ENCODE data around the gene IFNA6. TPM values are rescaled to one million over a fixed set of nuclear protein-coding genes. Genes with fewer than 3 reads are reported as not detected.

The IFNA6 gene
- total and polyA plus RNA-seq, 10 of the 15 experiments (the other 5 are each of a cell fraction or from before 2014, with no cell fraction given), result 0.04 TPM; not detected in 9

DNA sequence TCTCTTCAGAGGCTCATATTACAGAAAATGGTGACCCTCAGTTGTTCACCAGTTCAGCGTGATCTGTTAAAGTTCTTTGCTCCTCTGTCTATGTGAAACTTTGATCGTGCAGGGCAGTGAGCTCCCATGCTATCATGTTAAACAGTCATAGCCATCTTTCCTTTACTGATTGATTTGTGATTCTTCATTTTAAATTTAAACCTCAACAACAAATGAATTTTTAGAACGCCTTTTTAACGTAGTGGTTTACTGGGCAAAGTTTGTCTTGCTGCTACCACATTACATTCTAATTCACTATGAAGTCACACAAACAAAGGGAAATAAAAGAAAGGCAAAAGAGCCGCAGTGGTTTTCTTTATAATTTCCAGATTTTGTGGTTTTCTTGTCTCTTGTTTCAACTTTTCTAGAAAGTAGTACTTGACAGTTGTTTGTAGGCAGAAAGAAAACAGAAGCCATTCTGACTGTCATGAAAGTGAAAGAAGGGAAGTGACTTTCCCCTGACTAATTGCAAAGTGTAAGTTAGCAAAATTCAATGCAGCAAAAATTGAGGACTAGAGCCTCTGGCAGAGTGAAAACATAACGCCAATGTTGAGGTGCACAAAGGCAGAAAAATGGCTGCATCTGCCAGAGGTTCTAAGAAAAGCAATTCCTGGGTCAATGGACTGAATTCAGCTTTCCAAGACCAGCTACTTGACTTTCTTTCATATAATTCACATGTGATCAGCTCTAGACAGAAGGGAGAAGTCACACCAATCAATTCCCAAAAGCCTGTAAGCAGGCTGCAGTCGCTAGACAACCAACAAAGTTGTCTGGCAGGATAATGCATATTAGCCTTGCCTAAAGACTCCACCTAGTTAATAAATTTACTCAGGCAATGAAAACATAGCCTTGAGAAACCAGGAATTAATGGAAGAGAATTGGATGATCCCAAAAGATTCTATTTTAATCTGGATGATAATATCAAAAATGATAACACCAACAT, 7.1 kb upstream of the IFNA6 start (continued):
- peak; percentile 43; the same call in 1 of the 2 replicates for TF ChIP-seq HSF1 (IDR thresholded peaks at IDR 0.05; ENCODE audit: low read depth, low read length)
- TF ChIP-seq MEF2A (IDR thresholded peaks at IDR 0.05; ENCODE audit: insufficient read depth, low read depth, low read length), result no peak
- TF ChIP-seq PAX5 (IDR thresholded peaks at IDR 0.05; ENCODE audit: borderline replicate concordance, low read depth, low read length), result peak; percentile 27; the same call in 1 of the 2 replicates
- no peak for TF ChIP-seq CHD2 (IDR thresholded peaks at IDR 0.05; ENCODE audit: borderline replicate concordance, low read depth, low read length)
- no peak for TF ChIP-seq SUPT20H (IDR thresholded peaks at IDR 0.05; ENCODE audit: borderline replicate concordance, control insufficient read depth, low read depth, low read length)
- TF ChIP-seq ATF2 (IDR thresholded peaks at IDR 0.05; ENCODE audit: low read length), result peak; percentile 80
- TF ChIP-seq ZNF24 (IDR thresholded peaks at IDR 0.05), result peak; percentile 22; the same call in 1 of the 2 replicates
- TF ChIP-seq PML (IDR thresholded peaks at IDR 0.05; ENCODE audit: low read length), result 0 out of 2 replicates have a peak, but pooled peaks have one; percentile 58
- 0 out of 2 replicates have a peak, but pooled peaks have one; percentile 24 for TF ChIP-seq EED (IDR thresholded peaks at IDR 0.05; ENCODE audit: low read depth)
- TF ChIP-seq SPI1 (IDR thresholded peaks at IDR 0.05; ENCODE audit: borderline replicate concordance, insufficient read depth, low read depth, low read length), result peak; percentile 97
- TF ChIP-seq POLR2AphosphoS2 (IDR thresholded peaks at IDR 0.05; ENCODE audit: low read depth, low read length), result no peak
- no peak for TF ChIP-seq RCOR1 (conservative IDR thresholded peaks at IDR 0.05; ENCODE audit: low read depth, low read length)
- TF ChIP-seq JUNB (IDR thresholded peaks at IDR 0.05), result peak; percentile 73
- no peak for TF ChIP-seq ZNF207 (IDR thresholded peaks at IDR 0.05; ENCODE audit: borderline replicate concordance)
- TF ChIP-seq PAX8 (IDR thresholded peaks at IDR 0.05), result 0 out of 2 replicates have a peak, but pooled peaks have one; percentile 51
- TF ChIP-seq MAX (IDR thresholded peaks at IDR 0.05; ENCODE audit: low read depth, low read length), result no peak
- TF ChIP-seq NBN (IDR thresholded peaks at IDR 0.05), result peak; percentile 74; the same call in 1 of the 2 replicates
- 0 out of 2 replicates have a peak, but pooled peaks have one; percentile 54 for TF ChIP-seq CBX5 (IDR thresholded peaks at IDR 0.05; ENCODE audit: low read depth)
- no peak for TF ChIP-seq NRF1 (conservative IDR thresholded peaks at IDR 0.05; ENCODE audit: low read depth, low read length)
- TF ChIP-seq CREB1 (IDR thresholded peaks at IDR 0.05; ENCODE audit: low read depth), result peak; percentile 45; the same call in 1 of the 2 replicates
- TF ChIP-seq, protein P1, sequence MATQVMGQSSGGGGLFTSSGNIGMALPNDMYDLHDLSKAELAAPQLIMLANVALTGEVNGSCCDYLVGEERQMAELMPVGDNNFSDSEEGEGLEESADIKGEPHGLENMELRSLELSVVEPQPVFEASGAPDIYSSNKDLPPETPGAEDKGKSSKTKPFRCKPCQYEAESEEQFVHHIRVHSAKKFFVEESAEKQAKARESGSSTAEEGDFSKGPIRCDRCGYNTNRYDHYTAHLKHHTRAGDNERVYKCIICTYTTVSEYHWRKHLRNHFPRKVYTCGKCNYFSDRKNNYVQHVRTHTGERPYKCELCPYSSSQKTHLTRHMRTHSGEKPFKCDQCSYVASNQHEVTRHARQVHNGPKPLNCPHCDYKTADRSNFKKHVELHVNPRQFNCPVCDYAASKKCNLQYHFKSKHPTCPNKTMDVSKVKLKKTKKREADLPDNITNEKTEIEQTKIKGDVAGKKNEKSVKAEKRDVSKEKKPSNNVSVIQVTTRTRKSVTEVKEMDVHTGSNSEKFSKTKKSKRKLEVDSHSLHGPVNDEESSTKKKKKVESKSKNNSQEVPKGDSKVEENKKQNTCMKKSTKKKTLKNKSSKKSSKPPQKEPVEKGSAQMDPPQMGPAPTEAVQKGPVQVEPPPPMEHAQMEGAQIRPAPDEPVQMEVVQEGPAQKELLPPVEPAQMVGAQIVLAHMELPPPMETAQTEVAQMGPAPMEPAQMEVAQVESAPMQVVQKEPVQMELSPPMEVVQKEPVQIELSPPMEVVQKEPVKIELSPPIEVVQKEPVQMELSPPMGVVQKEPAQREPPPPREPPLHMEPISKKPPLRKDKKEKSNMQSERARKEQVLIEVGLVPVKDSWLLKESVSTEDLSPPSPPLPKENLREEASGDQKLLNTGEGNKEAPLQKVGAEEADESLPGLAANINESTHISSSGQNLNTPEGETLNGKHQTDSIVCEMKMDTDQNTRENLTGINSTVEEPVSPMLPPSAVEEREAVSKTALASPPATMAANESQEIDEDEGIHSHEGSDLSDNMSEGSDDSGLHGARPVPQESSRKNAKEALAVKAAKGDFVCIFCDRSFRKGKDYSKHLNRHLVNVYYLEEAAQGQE (IDR thresholded peaks at IDR 0.05; ENCODE audit: low read depth, low read length), result no peak
- no peak for TF ChIP-seq BRCA1 (IDR thresholded peaks at IDR 0.05; ENCODE audit: low read depth, low read length)
- peak in 1 of 2 experiments; percentile 10; a peak in 1 of 4 replicates for TF ChIP-seq BHLHE40 (IDR thresholded peaks at IDR 0.05; ENCODE audit: borderline replicate concordance in 1 of 2, low read depth in 2 of 2, low read length in 1 of 2)
- no peak for TF ChIP-seq RBBP5 (conservative IDR thresholded peaks at IDR 0.05)
